Mammary epithelial cell (primary cell): ENCODE results near the gene CAND2.

Experiments used
- CTCF ChIP-seq, 2 donors: IDR thresholded peaks in 1 of 2; conservative IDR thresholded peaks in 1 of 2; 2 replicates each; pipeline ENCODE4 v1.5.1; 2011 to 2012; ENCODE audit warnings: inconsistent platforms in 2 of 2, low read length in 2 of 2, mild to moderate bottlenecking in 2 of 2, control low read depth in 1 of 2, low read depth in 1 of 2; ENCODE audit not compliant: insufficient read depth in 1 of 2; ENCODE audit errors: extremely low read depth in 1 of 2
- EZH2 ChIP-seq: IDR thresholded peaks from 2 replicates; pipeline ENCODE4 v1.6.1; 2012; ENCODE audit warnings: low read length, inconsistent platforms, borderline replicate concordance

- TF ChIP-seq CTCF (conservative IDR thresholded peaks at IDR 0.05 in 1 of 2, IDR thresholded peaks at IDR 0.05 in 1 of 2; ENCODE audit: extremely low read depth in 1 of 2, insufficient read depth in 1 of 2, low read depth in 1 of 2, low read length in 2 of 2) (peak; percentile 19 to 31), EZH2 (no peak)
These were observed 34.3 kb downstream of the CAND2 start for GRCh38 chr3:12830785-12831156.
